Measurements from ENCODE around the gene HPS6.
"Not testable (repeated sequence)": the region's sequence is repeated elsewhere in the genome, so short reads cannot be mapped to it uniquely, and the experiment has no call there.

Gene HPS6

GRCh38 chr10:102064868-102065560 is at the start of gene HPS6:
Gene HPS6 (plus strand): TSS chr10:102065349. CDS start chr10:102065475, 126 bp downstream.
- DNase-seq: peak; percentile 93

- no peak for DNase-seq
Observed at GRCh38 chr10:102016416-102016815, 48.7 kb upstream of the HPS6 start.

- DNase-seq: no peak
Observed at GRCh38 chr10:102017295-102017694, 47.9 kb upstream of the HPS6 start.

- DNase-seq: no peak
Observed at GRCh38 chr10:102020938-102021337, 44.2 kb upstream of the HPS6 start.

GRCh38 chr10:102024799-102025198 is 40.4 kb upstream of the HPS6 start:
- no peak for DNase-seq

GRCh38 chr10:102027261-102027660 is 37.9 kb upstream of the HPS6 start:
- no peak for DNase-seq

GRCh38 chr10:102033787-102034186 is 31.4 kb upstream of the HPS6 start:
- DNase-seq: no peak

- DNase-seq: not testable (repeated sequence)
Observed at GRCh38 chr10:102035807-102036206, 29.3 kb upstream of the HPS6 start.

GRCh38 chr10:102038410-102038809 is 26.7 kb upstream of the HPS6 start:
- no peak for DNase-seq

- DNase-seq: no peak
Observed at GRCh38 chr10:102040305-102041050, 24.7 kb upstream of the HPS6 start.

GRCh38 chr10:102045292-102045691 is 19.9 kb upstream of the HPS6 start:
- no peak for DNase-seq

- no peak for DNase-seq
Observed at GRCh38 chr10:102046095-102046494, 19.1 kb upstream of the HPS6 start.

GRCh38 chr10:102054881-102055646 is 10.1 kb upstream of the HPS6 start:
- not testable (repeated sequence) for DNase-seq

GRCh38 chr10:102055647-102056419 is 9.3 kb upstream of the HPS6 start, which contains the start of gene ARMH3:
Gene ARMH3 (minus strand): TSS chr10:102056173. CDS start chr10:102040114, 16,059 bp downstream.
- DNase-seq: peak; percentile 93

GRCh38 chr10:102059987-102060386 is 5.2 kb upstream of the HPS6 start:
- DNase-seq: no peak

- DNase-seq: no peak
Observed at GRCh38 chr10:102064503-102064867, 664 bp upstream of the HPS6 start.

- no peak for DNase-seq
Observed at GRCh38 chr10:102065561-102066398, 631 bp downstream of the HPS6 start.

- DNase-seq: no peak
Observed at GRCh38 chr10:102066399-102067088, 1.4 kb downstream of the HPS6 start.

GRCh38 chr10:102067091-102067916 is 2.2 kb downstream of the HPS6 start:
- DNase-seq: no peak

- DNase-seq: no peak
Observed at GRCh38 chr10:102068216-102068615, 3.1 kb downstream of the HPS6 start.
